Right forelimb (tissue), 1 donor: Measurements from ENCODE around the gene ARID5A.

ENCODE experiments used
- DNase-seq: peaks from one replicate; pipeline ENCODE4 v3.0.0-alpha.2; 2018

Gene ARID5A

GRCh38 chr2:96506907-96507240 lies 29.7 kb upstream of the ARID5A start:
- DNase-seq, result no peak

- peak; percentile 83 for DNase-seq
Observed at GRCh38 chr2:96507957-96508520, 28.5 kb upstream of the ARID5A start.

- DNase-seq, result no peak
Observed at GRCh38 chr2:96508521-96509113, 27.9 kb upstream of the ARID5A start.

GRCh38 chr2:96509114-96509846 lies 27.3 kb upstream of the ARID5A start:
- peak; percentile 86 for DNase-seq

- DNase-seq, result no peak
Observed at GRCh38 chr2:96509847-96510230, 26.7 kb upstream of the ARID5A start.

GRCh38 chr2:96510931-96511595 lies 25.5 kb upstream of the ARID5A start:
- no peak for DNase-seq

GRCh38 chr2:96511851-96512250 lies 24.7 kb upstream of the ARID5A start:
- no peak for DNase-seq

GRCh38 chr2:96512341-96512740 lies 24.2 kb upstream of the ARID5A start:
- DNase-seq, result no peak

GRCh38 chr2:96514521-96514920 lies 22.0 kb upstream of the ARID5A start:
- DNase-seq, result no peak

- DNase-seq, result no peak
Observed at GRCh38 chr2:96517079-96517478, 19.5 kb upstream of the ARID5A start.

- DNase-seq, result no peak
Observed at GRCh38 chr2:96520231-96520630, 16.3 kb upstream of the ARID5A start.

- no peak for DNase-seq
Observed at GRCh38 chr2:96520697-96521096, 15.9 kb upstream of the ARID5A start.

- DNase-seq, result no peak
Observed at GRCh38 chr2:96521219-96521618, 15.3 kb upstream of the ARID5A start.

GRCh38 chr2:96522304-96523203 lies 14.0 kb upstream of the ARID5A start:
- no peak for DNase-seq

- DNase-seq, result no peak
Observed at GRCh38 chr2:96523659-96524481, 12.7 kb upstream of the ARID5A start.

GRCh38 chr2:96524482-96525210 lies 11.9 kb upstream of the ARID5A start:
- no peak for DNase-seq

GRCh38 chr2:96525211-96525507 lies 11.4 kb upstream of the ARID5A start:
- DNase-seq, result no peak

- DNase-seq, result peak; percentile 41
Observed at GRCh38 chr2:96526101-96526591, 10.4 kb upstream of the ARID5A start.

GRCh38 chr2:96526615-96527285 lies 9.8 kb upstream of the ARID5A start:
- DNase-seq, result no peak

GRCh38 chr2:96527286-96528005 lies 9.1 kb upstream of the ARID5A start:
- peak; percentile 51 for DNase-seq
